Measurements from ENCODE around the gene TRPM4. TPM values are rescaled to one million over a fixed set of nuclear protein-coding genes. Genes with fewer than 3 reads are reported as not detected.
"Not testable (repeated sequence)": the region's sequence is repeated elsewhere in the genome, so short reads cannot be mapped to it uniquely, and the experiment has no call there.

TRPM4 gene
- total and polyA plus RNA-seq, 10 of the 15 experiments (the other 5 are each of a cell fraction or from before 2014, with no cell fraction given), result 0.10 to 0.64 (median 0.15) TPM; not detected in 7

- H2AFZ ChIP-seq (ENCODE audit: control insufficient read depth, low read depth, low read length); ATAC-seq; H3K79me2 ChIP-seq (ENCODE audit: control insufficient read depth, insufficient read depth, low read length); H3K4me2 ChIP-seq (ENCODE audit: control insufficient read depth, insufficient read depth); H4K20me1 ChIP-seq (ENCODE audit: control insufficient read depth, insufficient read depth); H3K4me3 ChIP-seq; FAIRE-seq; in situ Hi-C loops (cut with MboI); DNase-seq (ENCODE audit: low read depth, low spot score); BruUV-seq (replicated peaks); H3K27ac ChIP-seq (ENCODE audit: control insufficient read depth, insufficient read depth); H3K9ac ChIP-seq (ENCODE audit: control insufficient read depth, insufficient read depth, low read length); POLR2A ChIA-PET; H3K4me1 ChIP-seq (ENCODE audit: control insufficient read depth, insufficient read depth, low read length); H3K9me3 ChIP-seq (replicated peaks; ENCODE audit: control insufficient read depth, insufficient read depth, low read length); H3K36me3 ChIP-seq (ENCODE audit: control insufficient read depth in 2 of 2, insufficient read depth in 2 of 2, low read length in 1 of 2): not testable (repeated sequence)
- 14% methylated on average over 7 of the region's 7 CpGs for WGBS (ENCODE audit: insufficient coverage, insufficient replicate concordance, low lambda C conversion rate, missing lambda C conversion rate)
- SMC1A ChIA-PET (ENCODE audit: uncharacterized antibody, unreplicated experiment), result interaction anchor here (1.0 to 1.2 kb wide), 2 partner anchors 49 to 53 kb away, joined by 3 to 5 read pairs; no protein-coding TSS in a partner anchor
- CTCF ChIA-PET, result interaction anchor here (0.7 to 6.0 kb wide), 11 partner anchors 14 to 245 kb away, joined by 3 to 54 read pairs (median 3); no protein-coding TSS in a partner anchor
- RAD21 ChIA-PET (ENCODE audit: unreplicated experiment), result interaction anchor here (1.2 to 3.5 kb wide), 2 partner anchors 48 to 50 kb away, joined by 3 to 13 read pairs; no protein-coding TSS in a partner anchor
- peaks cover 6 to 20% of the 10 kb centered on the region in 2 experiments for H3K27me3 ChIP-seq (replicated peaks in 1 of 2; ENCODE audit: control insufficient read depth in 2 of 2, insufficient read depth in 2 of 2, low read length in 1 of 2)
- intact Hi-C loops (cut with micrococcal nuclease; ENCODE audit: unreplicated experiment), result loop anchor here (1.0 to 5.0 kb wide), 2 partner anchors 48 to 61 kb away; no protein-coding TSS in a partner anchor
Measured at GRCh38 chr19:49146408-49146770, 11.2 kb upstream of the TRPM4 start.

- CTCF ChIA-PET, result interaction anchor here (1.2 to 6.0 kb wide), 3 partner anchors 49 to 360 kb away, joined by 3 to 54 read pairs (median 9); no protein-coding TSS in a partner anchor
- no peak for TF ChIP-seq ETV6 (conservative IDR thresholded peaks at IDR 0.05 in 1 of 2, IDR thresholded peaks at IDR 0.05 in 1 of 2; ENCODE audit: borderline replicate concordance in 1 of 2, low read depth in 1 of 2)
- no peak for TF ChIP-seq ZBTB11 (CRISPR knock-in tag; IDR thresholded peaks at IDR 0.05)
- no peak for TF ChIP-seq ZNF687 (IDR thresholded peaks at IDR 0.05)
- no peak for TF ChIP-seq YY1 (IDR thresholded peaks at IDR 0.05; ENCODE audit: low read depth, low read length)
Measured at GRCh38 chr19:49148044-49148682, 9.4 kb upstream of the TRPM4 start.

More at GRCh38 chr19:49148044-49148682, 9.4 kb upstream of the TRPM4 start:
- 56% methylated on average over 11 of the region's 11 CpGs for WGBS (ENCODE audit: insufficient coverage, insufficient replicate concordance, low lambda C conversion rate, missing lambda C conversion rate)
- ATAC-seq, result no peak
- no peaks in the 10 kb centered on the region for H3K36me3 ChIP-seq (ENCODE audit: control insufficient read depth in 2 of 2, insufficient read depth in 2 of 2, low read length in 1 of 2)
- H2AFZ ChIP-seq (ENCODE audit: control insufficient read depth, low read depth, low read length), result no peak overlapping the region
- in situ Hi-C loops (cut with MboI) (no loop called here), intact Hi-C loops (cut with micrococcal nuclease; ENCODE audit: unreplicated experiment) (loop anchor here (5.0 kb wide), 1 partner anchor 59 kb away; no protein-coding TSS in a partner anchor)
- H3K79me2 ChIP-seq (ENCODE audit: control insufficient read depth, insufficient read depth, low read length), result no peaks in the 10 kb centered on the region
- H3K9ac ChIP-seq (ENCODE audit: control insufficient read depth, insufficient read depth, low read length), result no peak overlapping the region
- ChIA-PET SMC1A (ENCODE audit: uncharacterized antibody, unreplicated experiment) (no interaction called here), POLR2A (no interaction called here), RAD21 (ENCODE audit: unreplicated experiment) (no interaction called here)
- H3K27me3 ChIP-seq (replicated peaks in 1 of 2; ENCODE audit: control insufficient read depth in 2 of 2, insufficient read depth in 2 of 2, low read length in 1 of 2), result peaks cover 6 to 22% of the 10 kb centered on the region in 2 experiments
- H4K20me1 ChIP-seq (ENCODE audit: control insufficient read depth, insufficient read depth), result no peaks in the 10 kb centered on the region
- H3K9me3 ChIP-seq (replicated peaks; ENCODE audit: control insufficient read depth, insufficient read depth, low read length), result peaks cover 4% of the 10 kb centered on the region; the same call in 2 of the 3 replicates
- no peak overlapping the region for H3K4me2 ChIP-seq (ENCODE audit: control insufficient read depth, insufficient read depth)
- no peak for DNase-seq (ENCODE audit: low read depth, low spot score)
- no TSS peak for BruUV-seq (replicated peaks)
- H3K4me1 ChIP-seq (ENCODE audit: control insufficient read depth, insufficient read depth, low read length), result peaks cover 10% of the 10 kb centered on the region
- no peak overlapping the region for H3K4me3 ChIP-seq
- FAIRE-seq, result no peak
- no peak overlapping the region for H3K27ac ChIP-seq (ENCODE audit: control insufficient read depth, insufficient read depth)
